ENCODE measurements around the gene ACTRT2. TPM values are rescaled to one million over a fixed set of nuclear protein-coding genes. Genes with fewer than 3 reads are reported as not detected.

Gene ACTRT2
- total and polyA plus RNA-seq, 12 donors: not detected

GRCh38 chr1:3063379-3064295 lies 42.4 kb downstream of the ACTRT2 start:
- Histone ChIP-seq H3K36me3 (replicated peaks in 1 of 2) (no peaks in the 10 kb centered on the region), H3K9me3 (replicated peaks in 1 of 3) (no peaks in the 10 kb centered on the region), H3K27me3 (peaks cover 72% of the 10 kb centered on the region), H3K27ac (no peak overlapping the region), H3K4me1 (replicated peaks in 1 of 2) (peaks cover 0 to 16% of the 10 kb centered on the region in 2 donors), H3K4me3 (no peak overlapping the region)
- TF ChIP-seq POLR2A (IDR thresholded peaks at IDR 0.05): no peak
- intact Hi-C loops (cut with DNase I): loop anchor here in 1 of 2 donors (10.0 kb wide), 1 partner anchor 211 kb away; no protein-coding TSS in a partner anchor
- DNase-seq: peak in 2 of 7 donors; percentile 7 to 10
- WGBS, 4 donors: 13 to 37% (median 23%) methylated on average over 7 to 91 of the region's 91 CpGs

GRCh38 chr1:3064296-3064850 lies 43.1 kb downstream of the ACTRT2 start:
- Histone ChIP-seq H3K27me3 (peaks cover 73% of the 10 kb centered on the region), H3K27ac (no peak overlapping the region), H3K4me3 (no peak overlapping the region), H3K36me3 (replicated peaks in 1 of 2) (no peaks in the 10 kb centered on the region), H3K9me3 (replicated peaks in 1 of 3) (no peaks in the 10 kb centered on the region), H3K4me1 (replicated peaks in 1 of 2) (peaks cover 0 to 16% of the 10 kb centered on the region in 2 donors)
- intact Hi-C loops (cut with DNase I): loop anchor here in 1 of 2 donors (10.0 kb wide), 1 partner anchor 210 kb away; no protein-coding TSS in a partner anchor
- WGBS, 4 donors: 40 to 49% (median 46%) methylated on average over 16 to 17 of the region's 17 CpGs
- DNase-seq: peak in 2 of 7 donors; percentile 2 to 8
- TF ChIP-seq POLR2A (IDR thresholded peaks at IDR 0.05) (no peak), CTCF (IDR thresholded peaks at IDR 0.05) (no peak)

GRCh38 chr1:3064901-3065300 lies 43.6 kb downstream of the ACTRT2 start:
- intact Hi-C loops (cut with DNase I): loop anchor here (5.0 to 10.0 kb wide), 2 partner anchors 210 to 217 kb away; no protein-coding TSS in a partner anchor
- H3K27me3 ChIP-seq: peaks cover 73% of the 10 kb centered on the region
- no peak overlapping the region for H3K27ac ChIP-seq
- 35 to 73% (median 53%) methylated on average over 4 to 9 of the region's 9 CpGs for WGBS, 4 donors
- TF ChIP-seq CTCF (IDR thresholded peaks at IDR 0.05) (no peak), POLR2A (IDR thresholded peaks at IDR 0.05) (no peak)
- H3K4me1 ChIP-seq (replicated peaks in 1 of 2): peaks cover 0 to 16% of the 10 kb centered on the region in 2 donors
- H3K4me3 ChIP-seq: no peak overlapping the region
- no peaks in the 10 kb centered on the region for H3K9me3 ChIP-seq (replicated peaks in 1 of 3)
- DNase-seq: peak in 1 of 7 donors; percentile 3
- no peaks in the 10 kb centered on the region for H3K36me3 ChIP-seq (replicated peaks in 1 of 2)

GRCh38 chr1:3065396-3065795 lies 44.1 kb downstream of the ACTRT2 start:
- Histone ChIP-seq H3K36me3 (replicated peaks in 1 of 2) (no peaks in the 10 kb centered on the region), H3K4me3 (no peak overlapping the region), H3K4me1 (replicated peaks in 1 of 2) (peaks cover 0 to 16% of the 10 kb centered on the region in 2 donors), H3K9me3 (replicated peaks in 1 of 3) (no peaks in the 10 kb centered on the region), H3K27ac (no peak overlapping the region), H3K27me3 (peaks cover 73% of the 10 kb centered on the region)
- DNase-seq: peak in 2 of 7 donors; percentile 1 to 10
- intact Hi-C loops (cut with DNase I): loop anchor here (5.0 to 10.0 kb wide), 2 partner anchors 209 to 217 kb away; no protein-coding TSS in a partner anchor
- TF ChIP-seq CTCF (IDR thresholded peaks at IDR 0.05): no peak
- TF ChIP-seq POLR2A (IDR thresholded peaks at IDR 0.05): no peak
- 65 to 74% (median 72%) methylated on average over 7 to 8 of the region's 8 CpGs for WGBS, 4 donors

Measured in adrenal gland (tissue), 12 donors.